OCI-LY7 (cell line): ENCODE data around the gene PARD3B. TPM values are rescaled to one million over a fixed set of nuclear protein-coding genes. Genes with fewer than 3 reads are reported as not detected.
"Not testable (repeated sequence)": the region's sequence is repeated elsewhere in the genome, so short reads cannot be mapped to it uniquely, and the experiment has no call there.

Experiments
- BruUV-seq: library from RNA; stranded (reverse); fragments of 400-500 nt; replicated peaks from 2 replicates; lab custom pipeline; 2021; lab: Mats Ljungman, UMichigan
- CTCF ChIA-PET: fragments of 300-600 bp; sonication (Branson Sonifier 250); formaldehyde crosslinking; loops from one replicate; lab custom pipeline; 2022; ENCODE audit warnings: antibody characterized with exemption; ENCODE audit not compliant: unreplicated experiment; lab: Charles Lee
- POLR2A ChIA-PET: fragments of 300-600 bp; sonication (Branson Sonifier 250); formaldehyde crosslinking; loops from one replicate; lab custom pipeline; 2022; ENCODE audit warnings: antibody characterized with exemption; lab: Charles Lee
- DNase-seq: peaks from one replicate; pipeline ENCODE4 v3.0.0-alpha.2; 2015; ENCODE audit warnings: low spot score
- H2AFZ ChIP-seq: fragments of 200-600 bp; sonication (generic), shearing (Covaris generic); 2 replicates; pipeline ENCODE4 v1.6.1; 2014; ENCODE audit warnings: mild to moderate bottlenecking, antibody characterized with exemption, low read length, moderate library complexity
- H3K27ac ChIP-seq: fragments of 200-600 bp; sonication (generic); 2 replicates; pipeline ENCODE4 v1.5.1; 2014; ENCODE audit warnings: mixed run types, low read depth, mild to moderate bottlenecking, moderate library complexity, low read length, inconsistent platforms; ENCODE audit not compliant: poor library complexity, severe bottlenecking
- H3K36me3 ChIP-seq: fragments of 200-600 bp; sonication (generic); 2 replicates; pipeline ENCODE4 v1.6.1; 2014; ENCODE audit warnings: mild to moderate bottlenecking, antibody characterized with exemption, low read length, moderate library complexity, mixed read lengths; ENCODE audit not compliant: insufficient read depth
- H3K4me1 ChIP-seq: fragments of 200-600 bp; sonication (generic); 2 replicates; pipeline ENCODE4 v1.5.1; 2014; ENCODE audit warnings: mild to moderate bottlenecking, low read length; ENCODE audit not compliant: insufficient read depth, poor library complexity, severe bottlenecking
- H3K4me2 ChIP-seq: fragments of 200-600 bp; sonication (generic); 2 replicates; pipeline ENCODE4 v1.6.1; 2014; ENCODE audit warnings: mild to moderate bottlenecking, low read length
- H3K4me3 ChIP-seq: fragments of 200-600 bp; sonication (generic); 2 replicates; pipeline ENCODE4 v1.5.1; 2014; ENCODE audit warnings: mild to moderate bottlenecking, low read depth, low read length; ENCODE audit not compliant: poor library complexity, severe bottlenecking
- H3K79me2 ChIP-seq: fragments of 200-600 bp; sonication (generic); 2 replicates; pipeline ENCODE4 v1.6.1; 2016; ENCODE audit warnings: low read depth, mild to moderate bottlenecking, low read length, moderate library complexity, mixed read lengths; ENCODE audit not compliant: insufficient read depth
- H3K9me2 ChIP-seq: fragments of 200-600 bp; sonication (generic); 2 replicates; pipeline ENCODE4 v1.6.1; 2016; ENCODE audit warnings: mild to moderate bottlenecking, low read length, mixed read lengths; ENCODE audit not compliant: insufficient read depth
- H3K9me3 ChIP-seq: fragments of 200-600 bp; sonication (generic); 2 replicates; pipeline ENCODE4 v1.6.1; 2014; ENCODE audit warnings: mild to moderate bottlenecking, mixed run types, low read length, mixed read lengths
- H4K20me1 ChIP-seq: fragments of 200-600 bp; sonication (generic); 2 replicates; pipeline ENCODE4 v1.6.1; 2014; ENCODE audit warnings: mild to moderate bottlenecking, antibody characterized with exemption, low read length, moderate library complexity, mixed read lengths; ENCODE audit not compliant: insufficient read depth
- EZH2phosphoT487 ChIP-seq: fragments of 200-600 bp; sonication (generic); IDR thresholded peaks from 2 replicates; pipeline ENCODE4 v1.6.1; 2018; ENCODE audit warnings: low read depth, borderline replicate concordance, mild to moderate bottlenecking, mixed run types, antibody characterized with exemption, low read length, moderate library complexity, mixed read lengths
- intact Hi-C: fragments of 100-400 bp; cut with micrococcal nuclease; formaldehyde crosslinking; loops from one replicate; pipeline ENCODE4 v1.10.0; 2022; ENCODE audit not compliant: unreplicated experiment
- total RNA-seq, 2 experiments: library from RNA; depleted of rRNA in 1 of 2; stranded (reverse); fragments of >200 nt in 1 of 2; shearing (Covaris generic) in 1 of 2; gene quantifications; 2 replicates each; pipeline ENCODE4 v1.2.3, GENCODE V29; 2014 to 2022
- TF ChIP-seq, protein P1 (sequence below): fragments of 200-600 bp; sonication (generic); conservative IDR thresholded peaks from 2 replicates; pipeline ENCODE4 v1.5.1; 2014; ENCODE audit warnings: mild to moderate bottlenecking, antibody characterized with exemption, low read length, moderate library complexity, mixed read lengths

Gene PARD3B
- total RNA-seq, 2 experiments from 2014 or later: not detected

- BruUV-seq: no TSS peak
- H3K79me2 ChIP-seq: no peaks in the 10 kb centered on the region
- CTCF ChIA-PET: no interaction called here
Observed at GRCh38 chr2:205484215-205484614, 938.9 kb downstream of the PARD3B start.

GRCh38 chr2:205484764-205485163 lies 939.5 kb downstream of the PARD3B start:
- Histone ChIP-seq H4K20me1 (no peaks in the 10 kb centered on the region), H3K4me2 (no peak overlapping the region), H3K27ac (no peak overlapping the region), H3K79me2 (no peaks in the 10 kb centered on the region), H3K9me2 (no peaks in the 10 kb centered on the region), H3K4me1 (no peaks in the 10 kb centered on the region), H3K4me3 (no peak overlapping the region), H3K9me3 (no peaks in the 10 kb centered on the region), H3K36me3 (no peaks in the 10 kb centered on the region), H2AFZ (no peak overlapping the region)
- CTCF ChIA-PET: no interaction called here
- TF ChIP-seq, protein P1, sequence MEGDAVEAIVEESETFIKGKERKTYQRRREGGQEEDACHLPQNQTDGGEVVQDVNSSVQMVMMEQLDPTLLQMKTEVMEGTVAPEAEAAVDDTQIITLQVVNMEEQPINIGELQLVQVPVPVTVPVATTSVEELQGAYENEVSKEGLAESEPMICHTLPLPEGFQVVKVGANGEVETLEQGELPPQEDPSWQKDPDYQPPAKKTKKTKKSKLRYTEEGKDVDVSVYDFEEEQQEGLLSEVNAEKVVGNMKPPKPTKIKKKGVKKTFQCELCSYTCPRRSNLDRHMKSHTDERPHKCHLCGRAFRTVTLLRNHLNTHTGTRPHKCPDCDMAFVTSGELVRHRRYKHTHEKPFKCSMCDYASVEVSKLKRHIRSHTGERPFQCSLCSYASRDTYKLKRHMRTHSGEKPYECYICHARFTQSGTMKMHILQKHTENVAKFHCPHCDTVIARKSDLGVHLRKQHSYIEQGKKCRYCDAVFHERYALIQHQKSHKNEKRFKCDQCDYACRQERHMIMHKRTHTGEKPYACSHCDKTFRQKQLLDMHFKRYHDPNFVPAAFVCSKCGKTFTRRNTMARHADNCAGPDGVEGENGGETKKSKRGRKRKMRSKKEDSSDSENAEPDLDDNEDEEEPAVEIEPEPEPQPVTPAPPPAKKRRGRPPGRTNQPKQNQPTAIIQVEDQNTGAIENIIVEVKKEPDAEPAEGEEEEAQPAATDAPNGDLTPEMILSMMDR: no peak
- no peak for TF ChIP-seq EZH2phosphoT487
- POLR2A ChIA-PET: no interaction called here
- intact Hi-C loops: no loop called here
- BruUV-seq: no TSS peak
- DNase-seq: no peak

More at GRCh38 chr2:205484215-205484614, 938.9 kb downstream of the PARD3B start:
- no peak overlapping the region for H3K27ac ChIP-seq
- H3K4me2 ChIP-seq: no peak overlapping the region
- no peaks in the 10 kb centered on the region for H3K9me3 ChIP-seq
- no peak overlapping the region for H3K4me3 ChIP-seq
- H3K4me1 ChIP-seq: no peaks in the 10 kb centered on the region
- H3K9me2 ChIP-seq: no peaks in the 10 kb centered on the region
- DNase-seq: no peak
- TF ChIP-seq, protein P1: no peak
- no peak for TF ChIP-seq EZH2phosphoT487
- H4K20me1 ChIP-seq: no peaks in the 10 kb centered on the region
- POLR2A ChIA-PET: no interaction called here
- H2AFZ ChIP-seq: no peak overlapping the region
- no peaks in the 10 kb centered on the region for H3K36me3 ChIP-seq
- intact Hi-C loops: no loop called here

DNA sequence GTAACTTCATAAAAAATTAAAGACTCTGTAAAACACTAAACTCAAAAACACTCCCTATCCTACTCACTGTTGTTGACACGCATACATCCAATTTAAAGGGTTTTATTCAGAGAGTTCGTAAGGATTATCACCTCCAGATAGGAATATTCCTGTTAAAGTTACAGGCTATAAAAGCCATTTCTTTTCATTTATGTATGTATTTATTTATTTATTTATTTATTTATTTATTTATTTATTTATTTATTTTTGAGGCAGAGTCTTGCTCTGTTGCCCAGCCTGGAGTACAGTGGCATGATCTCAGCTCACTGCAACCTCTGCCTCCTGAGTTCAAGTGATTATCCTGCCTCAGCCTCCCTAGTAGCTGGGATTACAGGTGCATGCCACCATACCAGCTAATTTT lies 948.3 kb downstream of the PARD3B start:
- DNase-seq, H3K9me2 ChIP-seq, H4K20me1 ChIP-seq, H2AFZ ChIP-seq, H3K4me2 ChIP-seq, intact Hi-C loops, BruUV-seq, H3K4me1 ChIP-seq, CTCF ChIA-PET, POLR2A ChIA-PET, H3K36me3 ChIP-seq, H3K79me2 ChIP-seq, H3K4me3 ChIP-seq, H3K27ac ChIP-seq, H3K9me3 ChIP-seq: not testable (repeated sequence)
